ENCODE data around the gene SLAMF6.
"Not testable (repeated sequence)": the region's sequence is repeated elsewhere in the genome, so short reads cannot be mapped to it uniquely, and the experiment has no call there.

Gene SLAMF6

DNA sequence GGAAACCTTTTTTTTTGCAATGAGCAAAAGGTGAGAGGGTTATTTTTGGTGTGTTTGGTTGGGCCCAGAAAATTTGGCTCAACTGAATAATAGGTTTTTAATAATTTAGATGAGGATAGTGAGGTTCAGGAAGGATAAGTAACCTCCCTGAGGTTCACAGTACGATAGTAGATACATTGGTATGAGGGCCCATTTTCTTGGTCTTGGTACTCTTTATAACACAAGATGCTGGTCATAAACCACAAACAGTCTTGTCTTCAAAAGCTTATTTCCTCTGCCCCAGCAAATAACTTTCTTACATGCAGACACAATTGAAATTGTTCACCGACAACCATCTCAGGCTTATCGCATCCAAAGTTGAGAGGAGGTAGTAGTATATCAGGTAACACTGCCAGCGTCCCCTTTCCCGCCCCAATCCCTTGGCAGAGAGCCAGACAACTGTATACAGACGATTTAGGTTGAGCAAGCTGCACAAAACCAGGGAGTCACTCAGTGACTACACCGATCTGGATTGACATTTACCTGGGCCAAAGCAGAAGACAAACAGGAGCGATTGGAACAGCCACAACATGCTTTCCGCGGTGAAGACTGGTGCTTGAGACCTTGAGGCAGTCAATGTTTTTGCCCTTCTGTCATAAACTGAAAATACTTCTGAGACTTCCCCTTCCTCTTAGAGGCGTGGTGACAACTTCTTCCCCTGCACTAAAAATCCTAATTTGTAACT, at the start of gene SLAMF6:
SLAMF6 (minus strand) TSS at position 634 of the 724 bp plus-strand sequence; CDS start at position 571, 63 bp downstream.
- DNase-seq (ENCODE audit: low spot score): no peak

DNA sequence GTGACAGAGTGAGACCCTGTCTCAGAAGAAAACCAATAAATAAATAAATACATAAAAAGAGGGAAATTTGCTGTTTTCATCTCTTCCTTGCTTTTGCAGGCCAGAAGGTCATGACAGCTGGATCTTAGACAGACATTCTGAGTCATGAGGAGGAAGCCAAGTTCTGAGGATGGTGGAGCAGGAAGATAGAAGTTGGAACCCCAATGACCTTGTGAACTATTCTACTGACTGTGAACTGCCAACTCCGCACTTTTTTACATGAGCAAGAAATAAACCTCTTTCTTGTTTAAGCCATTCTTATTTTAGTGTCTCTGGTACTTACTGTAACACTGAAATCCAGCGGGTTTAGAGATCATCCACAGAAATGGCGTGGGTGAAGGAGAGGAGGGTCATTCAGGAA, 47.8 kb upstream of the SLAMF6 start:
- no peak for DNase-seq (ENCODE audit: low spot score)

- no peak for DNase-seq (ENCODE audit: low spot score)
Observed at GRCh38 chr1:160569806-160570205, 46.8 kb upstream of the SLAMF6 start.

DNA sequence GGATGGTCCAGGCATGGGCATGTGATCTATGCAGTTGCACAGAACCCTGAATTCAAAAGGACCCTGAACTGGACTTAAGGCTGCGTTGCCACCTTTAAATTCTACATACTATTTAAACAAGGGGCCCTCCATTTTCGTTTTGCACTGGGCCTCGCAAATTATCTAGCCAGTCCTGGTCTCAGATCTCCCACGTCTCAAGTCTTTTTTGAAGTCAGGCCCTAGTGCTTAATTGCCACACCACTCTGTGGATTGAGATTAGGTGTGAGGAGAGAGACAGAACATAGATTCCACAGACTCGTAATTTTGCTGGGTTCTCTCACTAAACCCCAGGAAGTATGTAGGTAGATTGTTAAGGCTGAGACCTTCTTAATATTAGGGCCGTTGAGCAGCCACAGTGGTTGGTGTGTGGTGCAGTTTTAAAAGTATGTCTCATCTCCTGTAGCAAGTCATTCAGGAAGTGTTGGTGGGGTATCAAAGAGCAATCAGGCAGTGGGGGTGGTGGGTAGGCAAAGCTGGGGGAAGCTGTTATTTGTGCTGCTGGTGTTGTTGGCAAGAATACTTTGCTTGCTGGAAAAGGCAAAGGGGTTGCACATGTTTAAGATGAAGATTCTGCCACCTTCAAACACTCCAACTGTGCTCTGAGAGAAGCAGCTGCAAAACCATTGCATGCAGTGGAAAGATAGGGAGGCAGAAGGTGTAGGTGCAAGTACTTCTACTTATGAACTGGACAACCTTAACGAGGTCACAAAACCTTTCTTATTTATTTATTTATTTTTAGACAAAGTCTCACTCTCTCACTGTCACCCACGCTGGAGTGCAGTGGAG, 45.0 kb upstream of the SLAMF6 start:
- no peak for DNase-seq (ENCODE audit: low spot score)

DNA sequence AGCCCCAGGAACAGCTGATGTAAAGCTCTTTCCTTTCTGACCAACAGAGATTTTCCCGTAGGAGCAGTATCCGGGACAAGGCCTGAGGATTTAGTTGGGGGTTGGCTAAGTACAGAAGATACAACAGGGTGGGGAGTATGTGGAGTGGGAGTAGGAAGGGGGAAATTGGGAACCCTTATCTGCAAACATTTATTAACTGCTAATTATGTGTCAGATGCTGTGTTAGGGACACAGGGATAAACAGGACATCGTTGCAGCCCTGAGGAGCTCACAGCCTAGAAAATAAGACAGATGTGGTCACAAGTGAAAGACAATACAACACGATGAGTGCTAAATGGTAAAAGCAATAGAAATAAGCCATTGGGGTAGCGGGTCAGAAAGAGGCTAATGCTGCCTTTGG, 44.3 kb upstream of the SLAMF6 start:
- DNase-seq (ENCODE audit: low spot score): no peak

- DNase-seq (ENCODE audit: low spot score): no peak
Observed at GRCh38 chr1:160565564-160565963, 42.5 kb upstream of the SLAMF6 start.

GRCh38 chr1:160563230-160563629, 40.2 kb upstream of the SLAMF6 start:
- DNase-seq (ENCODE audit: low spot score): not testable (repeated sequence)

- DNase-seq (ENCODE audit: low spot score): not testable (repeated sequence)
Observed at GRCh38 chr1:160562745-160563144, 39.7 kb upstream of the SLAMF6 start.

- DNase-seq (ENCODE audit: low spot score): no peak
Observed at GRCh38 chr1:160560806-160561205, 37.8 kb upstream of the SLAMF6 start.

DNA sequence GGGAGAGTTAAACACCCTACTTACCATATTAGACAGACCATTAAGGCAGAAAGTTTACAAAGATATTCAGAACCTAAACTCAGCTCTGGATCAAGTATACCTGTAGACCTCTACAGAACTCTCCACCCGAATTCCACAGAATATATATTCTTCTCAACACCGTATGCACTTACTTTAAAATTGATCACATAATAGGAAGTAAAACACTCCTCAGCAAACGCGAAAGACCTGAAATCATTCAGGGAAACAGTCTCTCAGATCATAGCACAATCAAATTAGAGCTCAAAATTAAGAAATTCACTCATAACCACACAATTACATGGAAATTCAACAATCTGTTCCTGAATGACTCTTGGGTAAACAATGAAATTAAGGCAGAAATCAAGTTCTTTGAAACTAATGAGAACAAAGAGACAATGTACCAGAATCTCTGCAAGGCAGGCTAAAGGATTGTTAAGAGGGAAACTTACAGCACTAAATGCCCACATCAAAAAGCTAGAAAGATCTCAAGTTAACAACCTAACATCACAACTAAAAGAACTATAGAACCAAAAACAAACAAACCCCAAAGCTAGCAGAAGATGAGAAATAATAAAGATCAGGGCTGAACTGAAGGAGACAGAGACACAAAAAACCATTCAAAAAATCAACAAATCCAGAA, 37.1 kb upstream of the SLAMF6 start:
- DNase-seq (ENCODE audit: low spot score): no peak

- DNase-seq (ENCODE audit: low spot score): not testable (repeated sequence)
Observed at GRCh38 chr1:160559437-160559836, 36.4 kb upstream of the SLAMF6 start.

GRCh38 chr1:160558660-160559380, 35.8 kb upstream of the SLAMF6 start:
- no peak for DNase-seq (ENCODE audit: low spot score)

DNA sequence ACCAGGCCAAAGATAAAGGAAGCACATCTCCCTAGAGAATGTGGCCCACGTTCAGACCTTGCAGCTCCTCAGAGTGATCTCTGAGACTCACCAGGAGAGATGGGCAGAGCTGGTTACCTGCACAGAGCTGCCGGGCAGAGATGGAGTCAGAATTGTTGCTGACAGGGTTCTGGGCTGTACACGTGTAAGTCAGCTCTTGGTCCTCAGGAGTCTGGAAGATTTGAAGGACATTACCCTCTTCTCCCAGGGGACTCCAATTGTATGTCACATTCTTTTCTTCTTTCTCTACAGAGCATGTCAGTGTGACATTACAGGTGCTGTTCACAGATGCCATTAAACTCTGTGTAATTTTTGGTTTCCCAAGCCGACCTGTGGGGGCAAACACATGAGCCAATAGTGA, 30.7 kb upstream of the SLAMF6 start:
- no peak for DNase-seq (ENCODE audit: low spot score)

DNA sequence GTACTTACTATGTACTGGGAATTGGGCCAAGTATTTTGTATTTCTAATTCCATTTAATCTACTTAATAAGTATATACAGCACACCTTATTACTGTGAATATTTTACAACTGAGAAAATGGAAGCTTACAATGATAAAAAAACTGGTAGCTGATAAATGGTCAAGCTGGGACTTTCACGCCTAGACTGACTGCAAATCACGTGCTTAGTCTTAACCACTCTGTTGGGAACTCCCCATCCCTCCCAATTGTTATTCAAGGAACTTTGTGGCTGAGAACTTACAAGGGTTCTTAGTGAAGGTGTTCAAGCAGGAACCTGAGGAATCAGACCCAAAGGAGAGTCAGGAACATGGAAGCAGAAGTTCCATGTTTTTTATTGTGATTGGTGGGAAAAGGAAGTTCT, 29.4 kb upstream of the SLAMF6 start:
- DNase-seq (ENCODE audit: low spot score): no peak

GRCh38 chr1:160550572-160551034, 27.5 kb upstream of the SLAMF6 start:
- no peak for DNase-seq (ENCODE audit: low spot score)

DNA sequence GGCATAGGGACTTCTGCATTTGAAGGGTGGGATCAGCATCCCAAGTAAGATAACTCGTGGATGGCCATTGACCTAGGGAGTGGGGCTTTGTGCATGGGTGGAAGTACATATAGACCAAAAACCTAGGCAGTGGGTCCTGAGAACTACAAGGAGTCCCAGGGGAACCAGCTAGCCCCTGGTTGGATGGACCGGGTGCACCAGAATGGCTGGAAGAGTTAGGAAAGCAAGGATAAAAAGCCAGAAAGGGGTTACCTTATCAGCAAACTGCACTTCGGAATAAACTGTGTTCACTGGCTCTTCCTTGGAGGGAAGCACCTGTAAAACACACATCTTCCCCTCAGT, 26.6 kb upstream of the SLAMF6 start:
- no peak for DNase-seq (ENCODE audit: low spot score)

DNA sequence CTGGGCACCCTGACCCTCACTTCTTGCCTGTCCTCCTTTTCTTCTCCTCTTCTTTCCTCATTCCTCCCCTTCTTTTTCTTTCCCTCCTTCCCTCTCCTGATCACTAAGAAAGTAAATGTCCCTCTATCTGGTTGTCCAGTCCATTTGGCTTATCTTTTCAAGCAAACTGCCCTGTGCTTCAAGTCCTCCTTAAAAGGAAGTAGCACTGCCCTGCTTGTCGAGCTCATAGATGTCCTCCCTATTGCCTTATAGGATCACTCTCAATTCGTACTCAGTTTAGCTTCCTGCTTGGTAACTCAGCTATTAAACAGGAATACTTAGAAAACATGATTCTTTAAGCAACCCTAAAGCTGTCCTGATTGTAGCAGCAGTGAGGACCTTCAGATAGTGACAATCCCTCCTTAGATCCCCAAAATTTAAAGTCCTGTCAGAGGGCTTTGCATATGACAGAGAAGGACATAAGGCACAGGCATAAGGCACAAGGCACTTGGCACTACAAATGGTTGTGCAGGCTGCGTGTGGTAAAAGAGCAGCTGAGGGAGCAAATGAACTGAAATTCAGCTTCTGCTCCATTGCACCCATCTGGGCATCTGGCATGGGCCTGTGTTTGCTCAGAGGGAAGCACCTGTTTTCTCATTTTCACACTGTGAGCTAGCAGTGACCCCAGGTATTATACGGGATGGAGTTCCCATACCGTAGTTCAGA, 26.1 kb upstream of the SLAMF6 start:
- DNase-seq (ENCODE audit: low spot score): no peak

GRCh38 chr1:160548183-160548582, 25.1 kb upstream of the SLAMF6 start:
- no peak for DNase-seq (ENCODE audit: low spot score)

DNA sequence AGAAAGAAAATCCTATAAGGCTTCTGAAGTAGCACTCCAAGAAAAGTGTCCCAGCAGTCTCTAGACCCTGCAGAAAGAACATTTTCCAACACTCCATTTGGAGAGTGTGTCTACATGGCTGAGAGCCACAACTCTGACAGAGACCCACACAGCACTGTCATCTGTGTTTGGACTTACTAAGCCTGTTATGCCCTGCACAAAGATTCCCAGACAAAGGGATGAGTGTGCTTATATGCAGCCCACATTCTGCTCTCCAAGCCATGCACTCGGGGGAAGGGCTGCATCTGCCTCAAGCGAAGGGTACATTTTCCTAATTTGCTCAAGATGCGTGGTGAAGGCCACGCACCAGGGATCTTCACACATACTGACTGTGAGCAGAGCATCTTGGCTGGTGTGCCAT, 24.4 kb upstream of the SLAMF6 start:
- no peak for DNase-seq (ENCODE audit: low spot score)

DNA sequence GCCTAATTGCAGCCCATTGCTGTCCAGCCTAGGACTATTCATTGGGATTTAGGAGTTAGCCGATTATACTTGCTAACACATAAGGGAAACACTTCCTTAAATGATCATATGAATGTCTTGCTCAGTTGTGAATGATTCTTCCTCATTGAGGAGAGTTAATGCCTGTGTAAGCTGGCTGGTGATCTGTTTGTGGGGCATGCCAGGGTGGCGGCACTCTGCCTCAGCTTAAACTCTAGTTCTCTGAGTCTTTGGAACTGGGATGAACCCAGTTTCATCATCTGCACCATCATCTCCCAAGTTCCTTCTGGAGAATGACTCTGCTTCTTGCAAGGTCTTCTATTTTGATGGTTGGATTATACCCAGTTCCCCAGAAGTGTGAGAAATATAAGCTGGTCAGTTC, 23.9 kb upstream of the SLAMF6 start:
- DNase-seq (ENCODE audit: low spot score): no peak

- no peak for DNase-seq (ENCODE audit: low spot score)
Observed at GRCh38 chr1:160544647-160545046, 21.6 kb upstream of the SLAMF6 start.
